HG03442 (cell line): ENCODE measurements around the gene HLA-F.

Experiments used
- ATAC-seq: cut with Tn5 transposase; IDR thresholded peaks from one replicate; pipeline ENCODE4 v1.9.1; 2021; ENCODE audit warnings: mild to moderate bottlenecking, moderate library complexity; ENCODE audit not compliant: unreplicated experiment

The HLA-F gene

DNA sequence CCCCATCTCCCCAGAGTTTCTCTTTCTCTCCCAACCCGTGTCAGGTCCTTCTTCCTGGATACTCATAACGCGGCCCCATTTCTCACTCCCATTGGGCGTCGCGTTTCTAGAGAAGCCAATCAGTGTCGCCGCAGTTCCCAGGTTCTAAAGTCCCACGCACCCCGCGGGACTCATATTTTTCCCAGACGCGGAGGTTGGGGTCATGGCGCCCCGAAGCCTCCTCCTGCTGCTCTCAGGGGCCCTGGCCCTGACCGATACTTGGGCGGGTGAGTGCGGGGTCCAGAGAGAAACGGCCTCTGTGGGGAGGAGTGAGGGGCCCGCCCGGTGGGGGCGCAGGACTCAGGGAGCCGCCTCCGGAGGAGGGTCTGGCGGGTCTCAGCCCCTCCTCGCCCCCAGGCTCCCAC, at the start of gene HLA-F:
TSS of gene HLA-F (plus strand) at position 173 of the 404 bp plus-strand sequence. CDS start at position 203, 30 bp downstream.
- peak; percentile 85 for ATAC-seq

GRCh38 chr6:29674008-29674407, 49.2 kb upstream of the HLA-F start:
- no peak for ATAC-seq

DNA sequence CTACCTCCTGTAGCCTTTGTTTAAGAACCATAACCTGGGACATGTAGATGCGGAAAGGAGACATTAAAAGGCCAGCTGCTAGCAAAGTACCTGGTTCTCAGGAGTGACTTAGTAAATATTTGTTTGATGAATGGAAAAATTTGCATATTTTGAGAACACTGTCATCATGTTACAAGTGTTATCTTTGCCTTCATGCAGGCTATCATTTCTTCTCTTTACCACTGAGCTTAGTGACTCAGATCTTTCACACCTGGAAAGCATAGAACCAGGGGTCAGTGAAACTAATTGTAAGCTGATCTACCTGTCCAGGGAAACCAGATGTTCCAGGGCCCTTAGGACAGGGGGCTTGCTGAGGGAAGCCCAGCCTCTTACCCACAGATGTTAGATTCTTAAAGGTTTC, 47.7 kb upstream of the HLA-F start:
- no peak for ATAC-seq

DNA sequence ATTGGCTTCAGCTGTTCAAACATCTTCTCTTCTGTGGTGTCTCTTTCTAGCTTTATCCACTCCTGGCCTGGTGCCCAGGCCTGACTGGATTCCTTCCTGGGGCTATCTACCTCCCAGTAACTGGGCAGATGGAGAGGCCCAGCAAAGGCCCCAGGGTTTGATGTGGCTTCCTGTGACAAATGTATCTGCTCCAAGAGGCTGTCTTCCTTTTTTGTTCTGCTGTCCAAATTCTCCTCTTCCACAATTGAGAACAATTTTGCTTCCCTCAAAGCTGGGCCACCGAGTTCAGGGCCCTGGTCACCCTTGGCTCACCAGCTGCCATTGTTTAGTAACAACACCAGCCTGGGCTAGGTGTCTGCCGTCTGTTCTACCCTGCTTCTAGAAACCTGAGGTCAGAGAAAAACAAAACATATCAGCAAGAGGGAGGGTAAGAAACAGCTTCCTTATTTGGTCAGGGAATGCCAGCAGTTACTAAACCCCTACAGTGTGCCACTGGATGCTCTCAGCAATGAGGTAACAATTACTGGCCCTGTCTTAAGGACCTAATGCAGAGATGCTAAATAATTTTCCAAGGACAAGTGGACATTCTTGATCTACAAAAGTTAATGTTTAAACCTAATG, 46.1 kb upstream of the HLA-F start:
- no peak for ATAC-seq

DNA sequence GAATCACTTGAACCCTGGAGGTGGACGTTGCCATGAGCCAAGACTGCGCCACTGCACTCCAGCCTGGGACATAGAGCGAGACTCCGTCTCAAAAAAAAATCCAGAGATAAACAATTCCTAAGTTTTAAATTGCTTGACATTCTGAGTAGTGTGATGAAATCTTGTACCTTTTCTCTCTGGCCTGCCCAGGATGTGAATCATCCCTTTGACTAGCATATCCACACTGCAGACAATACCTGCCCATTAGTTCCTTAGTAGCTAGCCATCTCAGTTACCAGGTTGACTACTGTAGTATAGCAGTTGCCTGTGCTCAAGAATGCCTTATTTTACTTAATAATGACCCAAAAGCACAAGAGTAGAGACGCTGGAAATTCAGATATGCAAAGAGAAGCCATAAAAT, 45.1 kb upstream of the HLA-F start:
- no peak for ATAC-seq

GRCh38 chr6:29679962-29680361, 43.3 kb upstream of the HLA-F start:
- ATAC-seq = no peak

DNA sequence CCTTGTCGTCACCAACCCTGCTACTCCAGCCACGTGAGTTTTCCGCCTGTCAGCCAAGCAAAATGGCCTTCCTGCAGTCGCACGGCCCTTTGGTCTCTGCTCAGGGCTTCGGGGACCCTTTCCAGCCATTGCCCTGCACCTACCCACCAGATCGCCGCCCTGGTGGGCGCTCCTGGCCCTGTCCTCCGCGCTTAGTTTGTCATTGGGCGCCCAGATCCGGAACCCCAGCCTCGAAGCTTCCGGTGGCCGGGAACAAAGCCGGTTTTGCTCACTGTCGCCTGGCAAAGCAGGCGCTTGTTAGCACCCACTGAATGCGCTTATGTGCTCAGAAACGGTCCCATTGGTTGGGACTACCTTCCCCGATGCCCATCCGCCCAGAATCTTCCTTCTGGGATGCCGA, 42.8 kb upstream of the HLA-F start:
- no peak for ATAC-seq

GRCh38 chr6:29680904-29681303, 42.3 kb upstream of the HLA-F start, which contains the start of gene ZFP57:
ZFP57 (minus strand) TSS chr6:29681152; CDS start chr6:29677003, 4,149 bp downstream.
- ATAC-seq = no peak

- no peak for ATAC-seq
These were observed 41.4 kb upstream of the HLA-F start for GRCh38 chr6:29681811-29682210.

GRCh38 chr6:29685718-29686326, 37.4 kb upstream of the HLA-F start:
- no peak for ATAC-seq

- no peak for ATAC-seq
These were observed 28.6 kb upstream of the HLA-F start for GRCh38 chr6:29694637-29695036.

DNA sequence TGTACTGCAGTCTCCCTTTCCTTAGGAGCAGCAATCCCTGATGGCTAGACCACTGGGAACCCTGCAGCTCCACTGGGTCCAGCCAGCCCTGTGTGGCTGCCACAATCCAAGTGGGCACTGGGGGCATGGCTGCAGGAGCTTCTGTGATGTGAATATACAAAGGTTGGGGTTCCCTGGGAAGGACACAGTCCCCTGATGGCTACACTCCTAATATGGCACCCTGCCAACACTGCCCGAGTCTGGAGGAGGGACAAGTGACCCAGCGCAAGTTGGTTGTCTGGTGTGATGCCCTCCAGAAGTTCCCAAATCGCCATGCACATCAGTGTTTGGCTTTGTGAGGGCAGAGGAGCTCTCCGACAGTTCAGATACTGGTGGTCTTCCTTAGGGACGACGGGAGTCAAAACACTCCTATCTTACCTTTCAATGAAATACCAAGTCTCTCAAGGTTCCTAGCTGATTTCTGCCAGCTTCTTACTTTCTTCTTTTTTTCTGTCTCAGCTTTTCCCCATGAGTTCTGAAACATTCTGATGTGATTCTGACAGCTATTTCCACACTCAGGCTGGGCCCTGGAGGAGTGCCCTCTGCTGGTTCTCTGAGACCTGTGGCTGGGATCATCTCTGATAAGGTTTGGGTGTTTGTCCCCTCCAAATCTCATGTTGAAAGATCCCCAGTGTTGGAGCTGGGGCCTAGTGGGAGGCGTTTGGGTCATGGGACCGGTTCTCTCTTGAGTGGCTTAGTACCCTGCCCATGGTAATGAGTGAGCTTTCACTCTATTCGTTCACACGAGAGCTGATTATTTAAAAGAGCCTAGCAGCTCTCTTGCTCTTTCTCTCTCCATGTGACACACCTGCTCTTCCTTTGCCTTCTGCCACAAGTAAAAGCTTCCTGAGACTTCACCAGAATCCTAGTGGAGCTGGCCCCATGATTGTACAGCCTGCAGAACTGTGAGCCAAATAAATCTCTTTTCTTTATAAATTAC, 26.8 kb upstream of the HLA-F start:
- no peak for ATAC-seq

DNA sequence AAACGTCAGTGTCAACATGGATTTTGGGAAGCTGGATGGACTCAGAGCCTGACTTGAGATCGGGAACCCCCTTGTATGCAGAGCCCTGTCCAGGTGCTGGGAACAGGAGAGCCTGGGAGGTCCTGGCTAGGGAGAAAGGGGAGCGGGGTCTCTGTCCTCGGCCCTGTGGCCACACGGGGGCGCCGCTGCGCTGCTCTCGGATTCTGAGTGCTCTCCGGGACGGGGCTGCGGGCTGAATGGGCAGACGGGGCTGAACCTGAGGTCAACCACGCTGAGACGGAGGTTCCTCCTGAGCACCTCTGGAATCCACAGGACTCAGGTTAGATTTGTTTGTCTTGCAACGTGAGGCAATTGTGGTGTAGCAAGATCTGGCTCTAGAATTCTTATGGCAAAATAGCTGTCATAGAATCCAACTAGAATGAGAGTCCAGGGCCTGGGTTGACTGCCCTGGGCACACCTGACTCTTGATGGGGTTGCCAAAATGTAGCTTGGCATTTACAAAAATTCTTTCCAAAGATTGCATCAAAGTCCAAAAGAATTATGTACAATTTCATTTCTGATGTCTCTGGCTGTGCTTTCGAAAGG, 20.6 kb upstream of the HLA-F start:
- ATAC-seq = no peak

- no peak for ATAC-seq
These were observed 17.6 kb upstream of the HLA-F start for GRCh38 chr6:29705389-29706231.

GRCh38 chr6:29708432-29709179, 14.6 kb upstream of the HLA-F start:
- no peak for ATAC-seq

DNA sequence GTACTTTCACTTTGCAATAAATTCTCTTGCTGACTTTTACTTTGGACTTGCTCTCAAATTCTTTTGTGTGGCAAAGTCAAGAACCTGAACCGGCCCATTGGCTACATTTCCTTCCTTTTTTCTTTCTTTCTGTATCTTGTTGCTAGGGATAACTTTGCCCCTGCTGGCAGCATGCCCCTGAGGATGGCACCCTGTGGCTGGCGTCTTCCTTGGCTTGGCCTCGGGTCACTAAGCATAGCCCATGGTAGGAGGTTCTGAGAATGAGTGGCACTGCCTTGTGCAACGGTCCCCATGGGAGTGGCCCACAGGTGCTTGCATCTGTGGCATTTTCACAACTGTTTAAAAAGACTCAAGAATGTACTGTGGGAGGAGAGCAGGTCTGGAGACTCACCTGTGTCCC, 14.0 kb upstream of the HLA-F start:
- ATAC-seq = no peak

GRCh38 chr6:29710281-29710941, 12.8 kb upstream of the HLA-F start:
- ATAC-seq = no peak

DNA sequence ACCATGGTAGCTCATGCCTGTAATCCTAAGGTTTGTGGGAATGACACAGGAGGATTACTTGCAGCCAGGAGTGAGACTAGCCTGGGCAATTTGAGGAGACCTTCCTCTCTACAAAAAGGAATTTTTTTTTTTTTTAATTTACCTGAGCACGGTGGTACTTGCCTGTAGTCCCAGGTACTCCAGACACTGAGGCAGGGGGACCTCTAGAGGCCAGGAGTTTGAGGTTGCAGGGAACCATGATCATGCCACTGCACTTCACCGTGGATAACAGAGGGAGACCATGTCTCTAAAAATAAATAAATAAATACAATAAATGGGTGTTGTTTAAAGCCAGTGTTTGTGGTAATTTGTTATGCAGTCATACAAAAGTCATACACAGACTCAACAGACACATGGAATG, 2.4 kb upstream of the HLA-F start:
- ATAC-seq = no peak
